IMR-90 (cell line): ENCODE measurements around the gene NHLH2. TPM values are rescaled to one million over a fixed set of nuclear protein-coding genes. Genes with fewer than 3 reads are reported as not detected.

ENCODE experiments used
- ATAC-seq: fragments of 200-7000 bp; cut with Tn5 transposase; 2 replicates; pipeline ENCODE4 v1.9.1; 2020; ENCODE audit warnings: low read depth, mild to moderate bottlenecking, moderate library complexity
- BruUV-seq: library from RNA; stranded (reverse); fragments of 400-500 nt; replicated peaks from 2 replicates; lab custom pipeline; 2021; lab: Mats Ljungman, UMichigan
- CTCF ChIA-PET: fragments of 300-600 bp; formaldehyde crosslinking; extraction: SDS; loops from one replicate; lab custom pipeline; 2021; ENCODE audit warnings: antibody characterized with exemption; lab: Yijun Ruan, JAX
- POLR2A ChIA-PET: fragments of 300-600 bp; sonication (Branson Sonifier 250); formaldehyde crosslinking; loops from one replicate; lab custom pipeline; 2022; ENCODE audit warnings: antibody characterized with exemption; ENCODE audit not compliant: unreplicated experiment; lab: Charles Lee
- DNase-seq: peaks from one replicate; pipeline ENCODE4 v3.0.0; 2013
- H2AFZ ChIP-seq: replicated peaks from 2 replicates; pipeline ENCODE3; 2013; ENCODE audit warnings: low read length, mild to moderate bottlenecking; ENCODE audit not compliant: poor library complexity
- H2AK5ac ChIP-seq: 2 replicates; pipeline ENCODE4 v1.6.1; 2013; ENCODE audit warnings: low read depth, low read length, inconsistent platforms
- H2AK9ac ChIP-seq: replicated peaks from 2 replicates; pipeline ENCODE3; 2013; ENCODE audit warnings: mild to moderate bottlenecking, low read depth, low read length, moderate library complexity; ENCODE audit not compliant: poor library complexity
- H2BK120ac ChIP-seq: 2 replicates; pipeline ENCODE4 v1.6.1; 2013; ENCODE audit warnings: low read depth, low read length, inconsistent platforms
- H2BK15ac ChIP-seq: 3 replicates; pipeline ENCODE4 v1.6.1; 2013; ENCODE audit warnings: low read depth, low read length, inconsistent platforms
- H2BK20ac ChIP-seq: 2 replicates; pipeline ENCODE4 v1.6.1; 2013; ENCODE audit warnings: low read depth, mild to moderate bottlenecking, inconsistent platforms, low read length, moderate library complexity
- H2BK5ac ChIP-seq: 2 replicates; pipeline ENCODE4 v1.6.1; 2013; ENCODE audit warnings: mild to moderate bottlenecking, low read depth, low read length, inconsistent platforms; ENCODE audit not compliant: poor library complexity, severe bottlenecking
- H3K14ac ChIP-seq: replicated peaks from 2 replicates; pipeline ENCODE4 v1.6.1; 2013; ENCODE audit warnings: low read depth, low read length, inconsistent platforms
- H3K18ac ChIP-seq: 2 replicates; pipeline ENCODE4 v1.6.1; 2013; ENCODE audit warnings: low read depth, low read length, control low read depth
- H3K23ac ChIP-seq: 2 replicates; pipeline ENCODE4 v1.6.1; 2013; ENCODE audit warnings: low read depth, low read length, inconsistent platforms
- H3K27ac ChIP-seq: 2 replicates; pipeline ENCODE4 v1.5.1; 2013; ENCODE audit warnings: mild to moderate bottlenecking, control low read depth, low read length; ENCODE audit not compliant: insufficient read depth
- H3K27me3 ChIP-seq: 2 replicates; pipeline ENCODE4 v1.6.1; 2013; ENCODE audit warnings: low read length; ENCODE audit not compliant: control insufficient read depth, insufficient read depth
- H3K36me3 ChIP-seq: 2 replicates; pipeline ENCODE4 v1.6.1; 2013; ENCODE audit warnings: low read length, mixed read lengths; ENCODE audit not compliant: control insufficient read depth, insufficient read depth
- H3K4ac ChIP-seq: 2 replicates; pipeline ENCODE4 v1.6.1; 2013; ENCODE audit warnings: low read depth, low read length, inconsistent platforms
- H3K4me1 ChIP-seq: 2 replicates; pipeline ENCODE4 v1.6.1; 2013; ENCODE audit warnings: low read length, mixed read lengths; ENCODE audit not compliant: control insufficient read depth, insufficient read depth
- H3K4me2 ChIP-seq: 2 replicates; pipeline ENCODE4 v1.6.1; 2013; ENCODE audit warnings: low read depth, mild to moderate bottlenecking, control low read depth, low read length, moderate library complexity
- H3K4me3 ChIP-seq: 2 replicates; pipeline ENCODE4 v1.5.1; 2013; ENCODE audit warnings: low read depth, mild to moderate bottlenecking, control low read depth, low read length, moderate library complexity; ENCODE audit not compliant: insufficient read depth
- H3K56ac ChIP-seq: 2 replicates; pipeline ENCODE4 v1.6.1; 2013; ENCODE audit warnings: low read length, inconsistent platforms; ENCODE audit not compliant: insufficient read depth; ENCODE audit errors: extremely low read depth
- H3K79me1 ChIP-seq, 2 experiments: 2 replicates each; pipeline ENCODE4 v1.6.1; 2013; ENCODE audit warnings: low read length in 2 of 2, inconsistent platforms in 1 of 2, low read depth in 1 of 2
- H3K9ac ChIP-seq: 2 replicates; pipeline ENCODE4 v1.6.1; 2013; ENCODE audit warnings: low read depth, low read length, control low read depth
- H3K9me1 ChIP-seq: 2 replicates; pipeline ENCODE4 v1.6.1; 2013; ENCODE audit warnings: low read length, inconsistent platforms; ENCODE audit not compliant: insufficient read depth
- H3K9me3 ChIP-seq: 2 replicates; pipeline ENCODE4 v1.6.1; 2013; ENCODE audit warnings: low read length; ENCODE audit not compliant: control insufficient read depth, insufficient read depth
- H4K20me1 ChIP-seq: 2 replicates; pipeline ENCODE4 v1.6.1; 2013; ENCODE audit warnings: low read length, inconsistent platforms; ENCODE audit not compliant: insufficient read depth
- H4K5ac ChIP-seq: 2 replicates; pipeline ENCODE4 v1.6.1; 2013; ENCODE audit warnings: mild to moderate bottlenecking, low read depth, low read length, control low read depth
- H4K8ac ChIP-seq, 2 experiments: 2 replicates each; pipeline ENCODE4 v1.6.1; 2013; ENCODE audit warnings: low read depth in 2 of 2, low read length in 2 of 2, control low read depth in 1 of 2, inconsistent platforms in 1 of 2
- H4K91ac ChIP-seq: 2 replicates; pipeline ENCODE4 v1.6.1; 2013; ENCODE audit warnings: low read depth, low read length, inconsistent platforms; ENCODE audit not compliant: insufficient read depth
- BHLHE40 ChIP-seq: fragments of 150-350 bp; IDR thresholded peaks from 2 replicates; pipeline ENCODE4 v1.6.1; 2016; ENCODE audit warnings: mild to moderate bottlenecking, low read depth, low read length
- CEBPB ChIP-seq: IDR thresholded peaks from 2 replicates; pipeline ENCODE4 v1.6.1; 2012; ENCODE audit warnings: low read depth, low read length, improper control_type of control experiment
- CHD1 ChIP-seq: IDR thresholded peaks from 2 replicates; pipeline ENCODE4 v1.6.1; 2012; ENCODE audit warnings: low read depth, low read length, improper control_type of control experiment
- FOS ChIP-seq: fragments of 150-350 bp; IDR thresholded peaks from 2 replicates; pipeline ENCODE4 v1.6.1; 2016; ENCODE audit warnings: low read depth, low read length
- MAFK ChIP-seq: IDR thresholded peaks from 2 replicates; pipeline ENCODE4 v1.6.1; 2012; ENCODE audit warnings: low read depth, low read length, improper control_type of control experiment
- MAZ ChIP-seq: IDR thresholded peaks from 2 replicates; pipeline ENCODE4 v1.6.1; 2012; ENCODE audit warnings: low read depth, mild to moderate bottlenecking, low read length, improper control_type of control experiment, moderate library complexity, borderline replicate concordance
- MXI1 ChIP-seq: IDR thresholded peaks from 2 replicates; pipeline ENCODE4 v1.6.1; 2012; ENCODE audit warnings: low read depth, mild to moderate bottlenecking, low read length, moderate library complexity, borderline replicate concordance
- NFE2L2 ChIP-seq: fragments of 150-350 bp; IDR thresholded peaks from 2 replicates; pipeline ENCODE4 v1.6.1; 2016; ENCODE audit warnings: low read depth, mild to moderate bottlenecking, low read length
- POLR2A ChIP-seq: IDR thresholded peaks from 2 replicates; pipeline ENCODE4 v1.6.1; 2012; ENCODE audit warnings: mild to moderate bottlenecking, low read depth, low read length
- RAD21 ChIP-seq: IDR thresholded peaks from 2 replicates; pipeline ENCODE4 v1.6.1; 2012; ENCODE audit warnings: low read length, improper control_type of control experiment
- RCOR1 ChIP-seq: IDR thresholded peaks from 2 replicates; pipeline ENCODE4 v1.6.1; 2012; ENCODE audit warnings: mild to moderate bottlenecking, low read length, improper control_type of control experiment; ENCODE audit not compliant: insufficient replicate concordance
- RFX5 ChIP-seq: IDR thresholded peaks from 2 replicates; pipeline ENCODE4 v1.8.0; 2012; ENCODE audit warnings: low read depth, mild to moderate bottlenecking, low read length, moderate library complexity
- SMC3 ChIP-seq: fragments of 150-350 bp; IDR thresholded peaks from 2 replicates; pipeline ENCODE4 v1.6.1; 2016; ENCODE audit warnings: low read depth, mild to moderate bottlenecking, antibody characterized with exemption, low read length, moderate library complexity
- WGBS, 2 experiments: methylation state at CpG; one replicate each; pipeline versions ENCODE4 v1.1.5 to v1.1.7; 2013; ENCODE audit warnings: missing lambda C conversion rate in 2 of 2; ENCODE audit not compliant: insufficient read length in 1 of 2; ENCODE audit errors: extremely low coverage in 2 of 2; 5-methylcytosine and 5-hydroxymethylcytosine counted together
- dilution Hi-C: fragments of 300-500 bp; cut with HindIII; formaldehyde crosslinking; loops from one replicate; pipeline ENCODE4 v1.14.3; 2018; ENCODE audit warnings: low sequenced_read_pairs; ENCODE audit not compliant: unreplicated experiment
- in situ Hi-C: fragments of 300-500 bp; cut with MboI; formaldehyde crosslinking; loops from 3 replicates; pipeline ENCODE4 v1.14.3; 2019; ENCODE audit warnings: low sequenced_read_pairs, inconsistent platforms, mixed read lengths
- intact Hi-C: fragments of 100-400 bp; cut with micrococcal nuclease; formaldehyde crosslinking; loops from 2 replicates; pipeline ENCODE4 v1.10.0; 2022
- polyA plus RNA-seq, 3 experiments: library from polyadenylated mRNA; depleted of rRNA; stranded (reverse); fragments of >200 nt; gene quantifications; 2 replicates each; pipeline ENCODE4 v1.2.3, GENCODE V29; 2012; ENCODE audit warnings: low replicate concordance in 1 of 3
- total RNA-seq: library from RNA; depleted of rRNA; stranded (reverse); fragments of >200 nt; gene quantifications from 2 replicates; pipeline ENCODE4 v1.2.3, GENCODE V29; 2012
- TF ChIP-seq, protein P1 (sequence below): fragments of 150-350 bp; IDR thresholded peaks from 2 replicates; pipeline ENCODE4 v1.6.1; 2016; ENCODE audit warnings: low read depth, mild to moderate bottlenecking, low read length, moderate library complexity, borderline replicate concordance
- TF ChIP-seq, protein P2 (sequence below): conservative IDR thresholded peaks from 2 replicates; pipeline ENCODE4 v1.5.1; 2012; ENCODE audit warnings: mild to moderate bottlenecking, low read depth, low read length, improper control_type of control experiment
- TF ChIP-seq, protein P3 (sequence below): fragments of 150-350 bp; IDR thresholded peaks from 2 replicates; pipeline ENCODE4 v1.6.1; 2017; ENCODE audit warnings: mild to moderate bottlenecking, antibody characterized with exemption, low read length, low read depth

Gene NHLH2
- total and polyA plus RNA-seq, 2 of the 4 experiments (the other 2 are of a cell fraction): not detected

DNA sequence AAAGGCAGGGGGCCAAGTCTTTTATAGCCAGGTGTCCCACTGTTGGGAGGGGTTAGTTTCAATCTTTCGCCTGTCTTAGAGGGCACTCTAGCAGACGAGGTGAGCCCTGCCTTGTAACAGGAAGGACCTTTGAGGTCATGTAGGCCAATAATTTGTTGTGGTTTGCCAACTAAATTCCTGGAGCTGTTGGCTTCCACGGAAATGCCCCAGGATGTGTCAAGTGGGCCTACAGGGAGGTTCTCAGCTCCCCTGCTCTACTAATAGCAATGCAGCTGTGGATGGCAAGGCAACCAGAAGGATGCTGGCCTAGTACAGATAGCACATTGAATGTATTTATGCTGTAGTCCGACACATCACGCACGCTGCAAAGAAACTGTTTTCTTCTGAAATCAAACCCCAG, 50.1 kb downstream of the NHLH2 start:
- POLR2A ChIA-PET: no interaction called here
- WGBS, 2 experiments: 52% methylated on average over 2 of the region's 6 CpGs; no CpG with 5 or more reads in 1 of the 2 experiments
- no peak overlapping the region for H4K5ac ChIP-seq

More for the DNA sequence above, 50.1 kb downstream of the NHLH2 start:
- H4K8ac ChIP-seq: no peak overlapping the region
- H3K56ac ChIP-seq: no peak overlapping the region
- no peak overlapping the region for H3K9ac ChIP-seq
- no peaks in the 10 kb centered on the region for H3K79me1 ChIP-seq
- H3K9me1 ChIP-seq: no peaks in the 10 kb centered on the region
- no peaks in the 10 kb centered on the region for H3K36me3 ChIP-seq
- no peak overlapping the region for H2BK120ac ChIP-seq
- in situ Hi-C loops: no loop called here
- no peak overlapping the region for H2BK15ac ChIP-seq
- ATAC-seq (no peak), DNase-seq (no peak)
- no peak overlapping the region for H2BK20ac ChIP-seq
- no peak overlapping the region for H3K4me3 ChIP-seq
- no peak overlapping the region for H2AK9ac ChIP-seq
- H3K14ac ChIP-seq: no peak overlapping the region
- no peak overlapping the region for H3K27ac ChIP-seq
- H3K4ac ChIP-seq: no peak overlapping the region
- H3K4me1 ChIP-seq: no peaks in the 10 kb centered on the region
- no peaks in the 10 kb centered on the region for H4K20me1 ChIP-seq
- CTCF ChIA-PET: no interaction called here
- H3K18ac ChIP-seq: no peak overlapping the region
- no peak overlapping the region for H3K4me2 ChIP-seq
- intact Hi-C loops: no loop called here
- no peak overlapping the region for H2BK5ac ChIP-seq
- BruUV-seq: no TSS peak
- no peak overlapping the region for H2AK5ac ChIP-seq
- H3K23ac ChIP-seq: no peak overlapping the region
- H3K27me3 ChIP-seq: peaks cover 13% of the 10 kb centered on the region
- TF ChIP-seq RFX5: no peak
- TF ChIP-seq MAFK: no peak
- TF ChIP-seq, protein P1, sequence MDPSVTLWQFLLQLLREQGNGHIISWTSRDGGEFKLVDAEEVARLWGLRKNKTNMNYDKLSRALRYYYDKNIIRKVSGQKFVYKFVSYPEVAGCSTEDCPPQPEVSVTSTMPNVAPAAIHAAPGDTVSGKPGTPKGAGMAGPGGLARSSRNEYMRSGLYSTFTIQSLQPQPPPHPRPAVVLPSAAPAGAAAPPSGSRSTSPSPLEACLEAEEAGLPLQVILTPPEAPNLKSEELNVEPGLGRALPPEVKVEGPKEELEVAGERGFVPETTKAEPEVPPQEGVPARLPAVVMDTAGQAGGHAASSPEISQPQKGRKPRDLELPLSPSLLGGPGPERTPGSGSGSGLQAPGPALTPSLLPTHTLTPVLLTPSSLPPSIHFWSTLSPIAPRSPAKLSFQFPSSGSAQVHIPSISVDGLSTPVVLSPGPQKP: no peak
- no peak for TF ChIP-seq RAD21
- TF ChIP-seq CHD1: no peak
- no peak for TF ChIP-seq BHLHE40
- no peak for TF ChIP-seq MXI1
- TF ChIP-seq CEBPB: no peak
- TF ChIP-seq, protein P2, sequence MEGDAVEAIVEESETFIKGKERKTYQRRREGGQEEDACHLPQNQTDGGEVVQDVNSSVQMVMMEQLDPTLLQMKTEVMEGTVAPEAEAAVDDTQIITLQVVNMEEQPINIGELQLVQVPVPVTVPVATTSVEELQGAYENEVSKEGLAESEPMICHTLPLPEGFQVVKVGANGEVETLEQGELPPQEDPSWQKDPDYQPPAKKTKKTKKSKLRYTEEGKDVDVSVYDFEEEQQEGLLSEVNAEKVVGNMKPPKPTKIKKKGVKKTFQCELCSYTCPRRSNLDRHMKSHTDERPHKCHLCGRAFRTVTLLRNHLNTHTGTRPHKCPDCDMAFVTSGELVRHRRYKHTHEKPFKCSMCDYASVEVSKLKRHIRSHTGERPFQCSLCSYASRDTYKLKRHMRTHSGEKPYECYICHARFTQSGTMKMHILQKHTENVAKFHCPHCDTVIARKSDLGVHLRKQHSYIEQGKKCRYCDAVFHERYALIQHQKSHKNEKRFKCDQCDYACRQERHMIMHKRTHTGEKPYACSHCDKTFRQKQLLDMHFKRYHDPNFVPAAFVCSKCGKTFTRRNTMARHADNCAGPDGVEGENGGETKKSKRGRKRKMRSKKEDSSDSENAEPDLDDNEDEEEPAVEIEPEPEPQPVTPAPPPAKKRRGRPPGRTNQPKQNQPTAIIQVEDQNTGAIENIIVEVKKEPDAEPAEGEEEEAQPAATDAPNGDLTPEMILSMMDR: no peak
- TF ChIP-seq NFE2L2: no peak
- TF ChIP-seq, protein P3, sequence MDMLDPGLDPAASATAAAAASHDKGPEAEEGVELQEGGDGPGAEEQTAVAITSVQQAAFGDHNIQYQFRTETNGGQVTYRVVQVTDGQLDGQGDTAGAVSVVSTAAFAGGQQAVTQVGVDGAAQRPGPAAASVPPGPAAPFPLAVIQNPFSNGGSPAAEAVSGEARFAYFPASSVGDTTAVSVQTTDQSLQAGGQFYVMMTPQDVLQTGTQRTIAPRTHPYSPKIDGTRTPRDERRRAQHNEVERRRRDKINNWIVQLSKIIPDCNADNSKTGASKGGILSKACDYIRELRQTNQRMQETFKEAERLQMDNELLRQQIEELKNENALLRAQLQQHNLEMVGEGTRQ: no peak
- no peak for TF ChIP-seq FOS
- TF ChIP-seq MAZ: no peak
- no peak for TF ChIP-seq SMC3
- TF ChIP-seq POLR2A: no peak
- no peak for TF ChIP-seq RCOR1
- no peak overlapping the region for H4K91ac ChIP-seq
- H2AFZ ChIP-seq: no peak overlapping the region
- no peaks in the 10 kb centered on the region for H3K9me3 ChIP-seq
- dilution Hi-C loops: no loop called here
